ENCODE measurements around the gene ASTN2.
A peak's percentile ranks its signal among the peaks of the same experiment; 100 is the strongest.

ASTN2 gene

GRCh38 chr9:117368684-117369230 lies 46.1 kb downstream of the ASTN2 start:
- no peak for DNase-seq (ENCODE audit: low spot score)

- DNase-seq (ENCODE audit: low spot score): peak; percentile 42
Observed at GRCh38 chr9:117365438-117365837, 49.4 kb downstream of the ASTN2 start.

- no peak for DNase-seq (ENCODE audit: low spot score)
Observed at GRCh38 chr9:117363006-117363405, 51.9 kb downstream of the ASTN2 start.

GRCh38 chr9:117359910-117360309 lies 54.9 kb downstream of the ASTN2 start:
- no peak for DNase-seq (ENCODE audit: low spot score)

- DNase-seq (ENCODE audit: low spot score): no peak
Observed at GRCh38 chr9:117355542-117355941, 59.3 kb downstream of the ASTN2 start.

GRCh38 chr9:117354997-117355396 lies 59.9 kb downstream of the ASTN2 start:
- DNase-seq (ENCODE audit: low spot score): no peak

- DNase-seq (ENCODE audit: low spot score): peak; percentile 55
Observed at GRCh38 chr9:117354244-117354847, 60.5 kb downstream of the ASTN2 start.

- DNase-seq (ENCODE audit: low spot score): no peak
Observed at GRCh38 chr9:117344892-117345660, 69.8 kb downstream of the ASTN2 start.

- no peak for DNase-seq (ENCODE audit: low spot score)
Observed at GRCh38 chr9:117343427-117343826, 71.4 kb downstream of the ASTN2 start.

- DNase-seq (ENCODE audit: low spot score): peak; percentile 52
Observed at GRCh38 chr9:117341151-117341550, 73.7 kb downstream of the ASTN2 start.

GRCh38 chr9:117340422-117340821 lies 74.4 kb downstream of the ASTN2 start:
- DNase-seq (ENCODE audit: low spot score): peak; percentile 49

GRCh38 chr9:117335837-117336433 lies 78.9 kb downstream of the ASTN2 start:
- DNase-seq (ENCODE audit: low spot score): no peak

GRCh38 chr9:117334101-117334500 lies 80.8 kb downstream of the ASTN2 start:
- no peak for DNase-seq (ENCODE audit: low spot score)

GRCh38 chr9:117325831-117326230 lies 89.0 kb downstream of the ASTN2 start:
- DNase-seq (ENCODE audit: low spot score): no peak

GRCh38 chr9:117325110-117325731 lies 89.6 kb downstream of the ASTN2 start:
- DNase-seq (ENCODE audit: low spot score): no peak

- DNase-seq (ENCODE audit: low spot score): no peak
Observed at GRCh38 chr9:117323390-117323789, 91.5 kb downstream of the ASTN2 start.

- DNase-seq (ENCODE audit: low spot score): no peak
Observed at GRCh38 chr9:117317192-117317591, 97.7 kb downstream of the ASTN2 start.

GRCh38 chr9:117315236-117315635 lies 99.6 kb downstream of the ASTN2 start:
- peak; percentile 60 for DNase-seq (ENCODE audit: low spot score)

- DNase-seq (ENCODE audit: low spot score): no peak
Observed at GRCh38 chr9:117313989-117314388, 100.9 kb downstream of the ASTN2 start.

- DNase-seq (ENCODE audit: low spot score): no peak
Observed at GRCh38 chr9:117307701-117308100, 107.2 kb downstream of the ASTN2 start.

- DNase-seq (ENCODE audit: low spot score): no peak
Observed at GRCh38 chr9:117306032-117306431, 108.8 kb downstream of the ASTN2 start.

- DNase-seq (ENCODE audit: low spot score): no peak
Observed at GRCh38 chr9:117305454-117305853, 109.4 kb downstream of the ASTN2 start.

GRCh38 chr9:117304549-117304948 lies 110.3 kb downstream of the ASTN2 start:
- no peak for DNase-seq (ENCODE audit: low spot score)
